HCT116 (cell line): ENCODE data around the gene BSND. TPM values are rescaled to one million over a fixed set of nuclear protein-coding genes. Genes with fewer than 3 reads are reported as not detected.

Experiments
- ATAC-seq: fragments of 200-7000 bp; cut with Tn5 transposase; 2 replicates; pipeline ENCODE4 v1.9.1; 2020; ENCODE audit warnings: mild to moderate bottlenecking, moderate library complexity
- BruUV-seq: library from RNA; stranded (reverse); fragments of 400-500 nt; replicated peaks from 2 replicates; lab custom pipeline; 2021; lab: Mats Ljungman, UMichigan
- CTCF ChIA-PET: fragments of 300-600 bp; sonication (Branson Sonifier 250); formaldehyde crosslinking; loops from one replicate; lab custom pipeline; 2021; ENCODE audit warnings: antibody characterized with exemption; lab: Charles Lee
- POLR2A ChIA-PET: fragments of 300-600, 350-600 bp; sonication (Branson Sonifier 250); formaldehyde crosslinking; loops from one replicate; lab custom pipeline; 2021; ENCODE audit warnings: antibody characterized with exemption; lab: Charles Lee
- RAD21 ChIA-PET, 2 experiments: fragments of 300-600 bp; sonication (Branson Sonifier 250); formaldehyde crosslinking; loops; one replicate each; lab custom pipeline; 2023; ENCODE audit warnings: low total read pairs in 2 of 2; ENCODE audit not compliant: uncharacterized antibody in 2 of 2, unreplicated experiment in 2 of 2, low non-redundant PET in 1 of 2; lab: Charles Lee
- DNase-seq: peaks from one replicate; pipeline ENCODE4 v3.0.0-alpha.2; 2010; ENCODE audit warnings: low read depth, low spot score
- H2AFZ ChIP-seq: fragments of 200-600 bp; shearing (Covaris generic), sonication (generic); 2 replicates; pipeline ENCODE4 v1.6.1; 2017; ENCODE audit warnings: low read depth, mixed run types, mixed read lengths, antibody characterized with exemption, low read length; ENCODE audit not compliant: poor library complexity, severe bottlenecking
- H3K27ac ChIP-seq: 2 replicates; pipeline ENCODE4 v1.5.1; 2012; ENCODE audit warnings: low read depth, low read length
- H3K27me3 ChIP-seq: fragments of 200-600 bp; sonication (generic); 2 replicates; pipeline ENCODE4 v1.6.1; 2016; ENCODE audit warnings: mixed run types, low read length, mixed read lengths; ENCODE audit not compliant: insufficient read depth
- H3K36me3 ChIP-seq, 2 experiments: fragments of 200-500 bp in 1 of 2; fragments of 200-600 bp in 1 of 2; sonication (Bioruptor generic) in 1 of 2; sonication (generic) in 1 of 2; 2 replicates each; pipeline versions ENCODE4 v1.5.1 to v1.6.1; 2014 to 2016; ENCODE audit warnings: low read length in 2 of 2, inconsistent platforms in 1 of 2, mixed read lengths in 1 of 2, mixed run types in 1 of 2; ENCODE audit not compliant: insufficient read depth in 2 of 2, control insufficient read depth in 1 of 2
- H3K4me1 ChIP-seq, 2 experiments: fragments of 200-600 bp in 1 of 2; sonication (generic) in 1 of 2; 2 replicates each; pipeline versions ENCODE4 v1.5.1 to v1.6.1; 2012 to 2017; ENCODE audit warnings: low read length in 2 of 2, inconsistent platforms in 1 of 2, mild to moderate bottlenecking in 1 of 2, mixed read lengths in 1 of 2, mixed run types in 1 of 2, moderate library complexity in 1 of 2; ENCODE audit not compliant: insufficient read depth in 2 of 2, control insufficient read depth in 1 of 2
- H3K4me2 ChIP-seq: fragments of 200-600 bp; sonication (generic); 2 replicates; pipeline ENCODE4 v1.6.1; 2017; ENCODE audit warnings: mixed run types, low read length, mixed read lengths
- H3K4me3 ChIP-seq, 2 experiments: fragments of 200-600 bp in 1 of 2; sonication (generic) in 1 of 2; replicated peaks in 1 of 2; 2 replicates each; pipeline ENCODE4 v1.5.1; 2011 to 2016; ENCODE audit warnings: low read length in 2 of 2, control low read depth in 1 of 2, low read depth in 1 of 2, mild to moderate bottlenecking in 1 of 2, mixed read lengths in 1 of 2, mixed run types in 1 of 2
- H3K79me2 ChIP-seq: fragments of 200-600 bp; sonication (generic); 2 replicates; pipeline ENCODE4 v1.6.1; 2017; ENCODE audit warnings: mild to moderate bottlenecking, mixed run types, low read length, moderate library complexity, mixed read lengths; ENCODE audit not compliant: insufficient read depth
- H3K9ac ChIP-seq: fragments of 200-600 bp; sonication (generic); 2 replicates; pipeline ENCODE4 v1.6.1; 2016; ENCODE audit warnings: low read length, mixed read lengths
- H3K9me2 ChIP-seq: fragments of 200-600 bp; sonication (generic), shearing (Covaris generic); 2 replicates; pipeline ENCODE4 v1.6.1; 2017; ENCODE audit warnings: mixed run types, mild to moderate bottlenecking, moderate library complexity; ENCODE audit not compliant: insufficient read depth
- H3K9me3 ChIP-seq, 2 experiments: fragments of 200-500 bp in 1 of 2; fragments of 200-600 bp in 1 of 2; sonication (Bioruptor generic) in 1 of 2; sonication (generic) in 1 of 2; 2 replicates each; pipeline ENCODE4 v1.6.1; 2014 to 2017; ENCODE audit warnings: low read length in 2 of 2, mixed read lengths in 2 of 2, inconsistent platforms in 1 of 2, low read depth in 1 of 2, mild to moderate bottlenecking in 1 of 2, mixed run types in 1 of 2, moderate library complexity in 1 of 2; ENCODE audit not compliant: control insufficient read depth in 1 of 2, insufficient read depth in 1 of 2
- H4K20me1 ChIP-seq: fragments of 200-600 bp; sonication (generic), shearing (Covaris generic); 2 replicates; pipeline ENCODE4 v1.6.1; 2017; ENCODE audit warnings: mixed run types, mild to moderate bottlenecking, moderate library complexity; ENCODE audit not compliant: insufficient read depth
- EGR1 ChIP-seq: IDR thresholded peaks from 2 replicates; pipeline ENCODE4 v1.6.1; 2012; ENCODE audit warnings: low read depth
- FOSL1 ChIP-seq: IDR thresholded peaks from 2 replicates; pipeline ENCODE4 v1.6.1; 2012; ENCODE audit warnings: low read depth
- MAX ChIP-seq: IDR thresholded peaks from 2 replicates; pipeline ENCODE4 v1.6.1; 2012
- POLR2A ChIP-seq: IDR thresholded peaks from 2 replicates; pipeline ENCODE4 v1.7.0; 2011; ENCODE audit warnings: borderline replicate concordance; ENCODE audit not compliant: insufficient read depth, insufficient read length; ENCODE audit errors: extremely low read depth
- POLR2AphosphoS5 ChIP-seq: IDR thresholded peaks from 2 replicates; pipeline ENCODE4 v1.6.1; 2011; ENCODE audit warnings: mild to moderate bottlenecking, low read depth, low read length, moderate library complexity
- RAD21 ChIP-seq: IDR thresholded peaks from 2 replicates; pipeline ENCODE4 v1.6.1; 2012; ENCODE audit warnings: low read depth, mild to moderate bottlenecking
- REST ChIP-seq: IDR thresholded peaks from 2 replicates; pipeline ENCODE4 v1.6.1; 2012; ENCODE audit warnings: low read depth
- SP1 ChIP-seq: IDR thresholded peaks from 2 replicates; pipeline ENCODE4 v1.6.1; 2012; ENCODE audit warnings: low read depth
- SRF ChIP-seq: IDR thresholded peaks from 2 replicates; pipeline ENCODE4 v1.6.1; 2012; ENCODE audit warnings: low read depth
- TCF7L2 ChIP-seq: IDR thresholded peaks from 2 replicates; pipeline ENCODE4 v1.7.0; 2011; ENCODE audit warnings: borderline replicate concordance, inconsistent platforms; ENCODE audit not compliant: insufficient read depth, insufficient read length; ENCODE audit errors: extremely low read depth
- YY1 ChIP-seq: IDR thresholded peaks from 2 replicates; pipeline ENCODE4 v1.6.1; 2011; ENCODE audit warnings: low read length, low read depth, moderate library complexity, mild to moderate bottlenecking; ENCODE audit not compliant: insufficient replicate concordance; ENCODE audit errors: extremely low read depth
- ZBTB33 ChIP-seq: IDR thresholded peaks from 2 replicates; pipeline ENCODE4 v1.6.1; 2011; ENCODE audit warnings: mild to moderate bottlenecking, low read length, moderate library complexity; ENCODE audit not compliant: insufficient replicate concordance; ENCODE audit errors: extremely low read depth
- ZFX ChIP-seq: fragments of 450-650 bp; IDR thresholded peaks from 2 replicates; pipeline ENCODE4 v1.6.1; 2017
- intact Hi-C: fragments of 100-400 bp; cut with micrococcal nuclease; formaldehyde crosslinking; loops from 2 replicates; pipeline ENCODE4 v1.10.0; 2022
- total RNA-seq: library from RNA; stranded (reverse); gene quantifications from one replicate; pipeline ENCODE4 v1.2.1, GENCODE V29; 2021; ENCODE audit not compliant: unreplicated experiment

Gene BSND
- total RNA-seq, 1 experiment from 2014 or later = not detected

- Histone ChIP-seq H2AFZ (no peak overlapping the region), H3K9ac (no peak overlapping the region), H3K4me3 (no peak overlapping the region), H3K9me3 (no peaks in the 10 kb centered on the region), H3K4me1 (peaks cover 21 to 65% of the 10 kb centered on the region in 2 experiments), H3K79me2 (no peaks in the 10 kb centered on the region), H3K27me3 (no peaks in the 10 kb centered on the region), H3K36me3 (no peaks in the 10 kb centered on the region), H3K4me2 (0 out of 2 replicates have a peak overlapping the region, but pooled peaks have one; percentile 22), H4K20me1 (no peaks in the 10 kb centered on the region), H3K27ac (no peak overlapping the region), H3K9me2 (no peaks in the 10 kb centered on the region)
- POLR2A ChIA-PET = no interaction called here
- DNase-seq = no peak
- intact Hi-C loops = no loop called here
- TF ChIP-seq SRF (no peak), POLR2AphosphoS5 (no peak), REST (no peak), MAX (no peak)
- no peak for ATAC-seq
- RAD21 ChIA-PET = no interaction called here
- BruUV-seq = no TSS peak
- CTCF ChIA-PET = no interaction called here
Observed at GRCh38 chr1:54969879-54970278, 28.9 kb upstream of the BSND start.

GRCh38 chr1:54970901-54971300 is 27.8 kb upstream of the BSND start:
- POLR2A ChIA-PET = interaction anchor here (0.7 to 1.2 kb wide), 2 partner anchors 10 to 291 kb away, joined by 3 to 4 read pairs; partner anchors contain the start of gene TMEM61

More at GRCh38 chr1:54970901-54971300, 27.8 kb upstream of the BSND start:
- no peak for DNase-seq
- Histone ChIP-seq H3K4me1 (peaks cover 19 to 67% of the 10 kb centered on the region in 2 experiments), H3K79me2 (no peaks in the 10 kb centered on the region), H2AFZ (peak overlapping the region; percentile 83), H3K9ac (peak overlapping the region; percentile 25; the same call in 1 of the 2 replicates), H3K36me3 (no peaks in the 10 kb centered on the region), H4K20me1 (no peaks in the 10 kb centered on the region), H3K27me3 (no peaks in the 10 kb centered on the region), H3K4me3 (peak overlapping the region in 1 of 2 experiments; percentile 10; a peak in 1 of 4 replicates), H3K9me2 (no peaks in the 10 kb centered on the region), H3K27ac (peak overlapping the region; percentile 33; the same call in 1 of the 2 replicates), H3K9me3 (no peaks in the 10 kb centered on the region), H3K4me2 (peak overlapping the region; percentile 63)
- no TSS peak for BruUV-seq
- ChIA-PET CTCF (interaction anchor here (0.9 to 2.0 kb wide), 4 partner anchors 20 to 51 kb away, joined by 3 to 11 read pairs (median 4); no protein-coding TSS in a partner anchor), RAD21 (interaction anchor here in 1 of 2 experiments (0.9 kb wide), 1 partner anchor 20 kb away, joined by 3 read pairs; no protein-coding TSS in a partner anchor)
- peak; percentile 44 for ATAC-seq
- TF ChIP-seq RAD21 (no peak), ZBTB33 (no peak), SP1 (no peak), ZFX (no peak), EGR1 (no peak), FOSL1 (no peak), YY1 (no peak), POLR2AphosphoS5 (no peak), POLR2A (no peak), TCF7L2 (no peak)
- intact Hi-C loops = no loop called here
